HepG2 (cell line): ENCODE measurements around the gene IAH1. TPM values are rescaled to one million over a fixed set of nuclear protein-coding genes. Genes with fewer than 3 reads are reported as not detected.

Source experiments
- BCL3 ChIP-seq: sonication (generic); formaldehyde crosslinking; IDR thresholded peaks from 2 replicates; pipeline ENCODE4 v1.5.1; 2020; ENCODE audit warnings: mild to moderate bottlenecking, missing genetic modification reagents, moderate library complexity
- CREM ChIP-seq, 2 experiments: sonication (generic) in 1 of 2; formaldehyde crosslinking in 1 of 2; IDR thresholded peaks; 2 replicates each; pipeline versions ENCODE4 v1.4.0 to v1.6.1; 2016 to 2020; ENCODE audit warnings: antibody characterized with exemption in 1 of 2, mild to moderate bottlenecking in 1 of 2, missing genetic modification reagents in 1 of 2
- DRAP1 ChIP-seq: IDR thresholded peaks from 2 replicates; pipeline ENCODE4 v1.6.1; 2016; ENCODE audit warnings: missing genetic modification reagents, missing compliant biosample characterization
- FOXC1 ChIP-seq: sonication (generic); formaldehyde crosslinking; IDR thresholded peaks from 2 replicates; pipeline ENCODE4 v1.8.0; 2022; ENCODE audit warnings: mild to moderate bottlenecking, missing genetic modification reagents, borderline replicate concordance
- GLMP ChIP-seq: sonication (generic); formaldehyde crosslinking; IDR thresholded peaks from 2 replicates; pipeline ENCODE4 v1.9.0; 2021; ENCODE audit warnings: missing genetic modification reagents, mild to moderate bottlenecking, borderline replicate concordance
- GTF2F1 ChIP-seq: fragments of 150-350 bp; IDR thresholded peaks from 2 replicates; pipeline ENCODE4 v1.6.1; 2014; ENCODE audit warnings: low read length
- HOXA3 ChIP-seq: sonication (generic); formaldehyde crosslinking; IDR thresholded peaks from 2 replicates; pipeline ENCODE4 v1.5.0; 2020; ENCODE audit warnings: missing genetic modification reagents
- MIER3 ChIP-seq: IDR thresholded peaks from 2 replicates; pipeline ENCODE4 v1.6.1; 2016; ENCODE audit warnings: missing compliant biosample characterization, borderline replicate concordance
- PAWR ChIP-seq: sonication (generic); formaldehyde crosslinking; IDR thresholded peaks from 2 replicates; pipeline ENCODE4 v1.4.0; 2020; ENCODE audit warnings: missing genetic modification reagents, mild to moderate bottlenecking, borderline replicate concordance
- PBX2 ChIP-seq: IDR thresholded peaks from 2 replicates; pipeline ENCODE4 v1.6.1; 2016; ENCODE audit warnings: control low read depth
- TFAP4 ChIP-seq: sonication (generic); IDR thresholded peaks from 2 replicates; pipeline ENCODE4 v1.6.1; 2016; ENCODE audit warnings: low read depth, borderline replicate concordance
- TFDP1 ChIP-seq: IDR thresholded peaks from 2 replicates; pipeline ENCODE4 v1.6.1; 2016; ENCODE audit warnings: missing compliant biosample characterization, missing genetic modification reagents, borderline replicate concordance
- THAP7 ChIP-seq: sonication (generic); formaldehyde crosslinking; IDR thresholded peaks from 2 replicates; pipeline ENCODE4 v1.8.1; 2023; ENCODE audit warnings: mild to moderate bottlenecking, missing genetic modification reagents
- ZFYVE20 ChIP-seq: sonication (generic); formaldehyde crosslinking; IDR thresholded peaks from 2 replicates; pipeline ENCODE4 v1.8.0; 2023; ENCODE audit warnings: low read depth, mild to moderate bottlenecking, moderate library complexity, missing genetic modification reagents, borderline replicate concordance
- ZNF124 ChIP-seq: sonication (generic); formaldehyde crosslinking; IDR thresholded peaks from 2 replicates; pipeline ENCODE4 v1.4.0; 2020; ENCODE audit warnings: missing genetic modification reagents
- ZNF18 ChIP-seq: sonication (generic); formaldehyde crosslinking; IDR thresholded peaks from 2 replicates; pipeline ENCODE4 v1.8.0; 2022; ENCODE audit warnings: mild to moderate bottlenecking, missing genetic modification reagents; ENCODE audit not compliant: insufficient replicate concordance
- ZNF543 ChIP-seq: sonication (generic); formaldehyde crosslinking; IDR thresholded peaks from 2 replicates; pipeline ENCODE4 v1.4.0; 2020; ENCODE audit warnings: mild to moderate bottlenecking, missing genetic modification reagents
- ZNF557 ChIP-seq: sonication (generic); formaldehyde crosslinking; IDR thresholded peaks from 2 replicates; pipeline ENCODE4 v1.4.0; 2020; ENCODE audit warnings: missing genetic modification reagents
- ZNF562 ChIP-seq: sonication (generic); formaldehyde crosslinking; IDR thresholded peaks from 2 replicates; pipeline ENCODE4 v1.8.0; 2022; ENCODE audit warnings: missing genetic modification reagents, borderline replicate concordance
- ZNF605 ChIP-seq: sonication (generic); formaldehyde crosslinking; IDR thresholded peaks from 2 replicates; pipeline ENCODE4 v1.8.0; 2022; ENCODE audit warnings: mild to moderate bottlenecking, missing genetic modification reagents
- ZNF7 ChIP-seq: IDR thresholded peaks from 2 replicates; pipeline ENCODE4 v1.6.1; 2016; ENCODE audit warnings: missing biosample characterization, missing genetic modification reagents
- polyA plus RNA-seq, 8 experiments: library from polyadenylated mRNA; depleted of rRNA in 3 of 8; stranded (reverse) in 7 of 8; unstranded in 1 of 8; fragments of >200 nt; fragmentation: Illumina TruSeq in 4 of 8; extraction: Trizol in 4 of 8; gene quantifications; 2 replicates each; pipeline versions ENCODE4 v1.2.1 to v1.2.3, GENCODE V29; 2011 to 2016; ENCODE audit warnings: low read depth in 4 of 8, missing spikeins in 1 of 8, mixed read lengths in 1 of 8; ENCODE audit not compliant: insufficient read depth in 1 of 8
- total RNA-seq, 5 experiments: library from RNA; depleted of rRNA; stranded (reverse); fragments of >200 nt; fragmentation: Illumina TruSeq; extraction: Trizol; gene quantifications; 2 replicates each; pipeline ENCODE4 v1.2.3, GENCODE V29; 2016; ENCODE audit warnings: low read depth in 1 of 5

IAH1 gene
- total and polyA plus RNA-seq, 2 of the 13 experiments (the other 11 are each of a cell fraction or from before 2014, with no cell fraction given): 43.6 to 44.4 TPM

- TF ChIP-seq ZNF605 (CRISPR knock-in tag) (no peak), ZNF557 (no peak), GLMP (CRISPR knock-in tag) (peak; percentile 47; the same call in 1 of the 2 replicates), CREM (IDR thresholded peaks at IDR 0.05) (no peak), CREM (CRISPR knock-in tag; IDR thresholded peaks at IDR 0.05) (no peak), PBX2 (no peak), FOXC1 (CRISPR knock-in tag) (no peak; the same call in 1 of the 2 replicates), PAWR (CRISPR knock-in tag) (no peak), BCL3 (no peak), ZNF562 (CRISPR knock-in tag) (no peak), ZNF124 (CRISPR knock-in tag) (no peak), ZNF7 (no peak), ZNF18 (no peak), TFDP1 (CRISPR knock-in tag) (no peak), ZNF543 (CRISPR knock-in tag) (no peak), MIER3 (no peak), HOXA3 (CRISPR knock-in tag) (0 out of 2 replicates have a peak, but pooled peaks have one; percentile 59), THAP7 (CRISPR knock-in tag) (no peak), ZFYVE20 (no peak), DRAP1 (CRISPR knock-in tag) (no peak), TFAP4 (no peak), GTF2F1 (no peak)
Observed at GRCh38 chr2:9474361-9475057, at the start of gene IAH1 (continued).
